Measurements from ENCODE around the gene DOLK. TPM values are rescaled to one million over a fixed set of nuclear protein-coding genes. Genes with fewer than 3 reads are reported as not detected.
A peak's percentile ranks its signal among the peaks of the same experiment; 100 is the strongest.

Gene DOLK
- total RNA-seq, 1 experiment from 2014 or later = 12.0 TPM

GRCh38 chr9:128903079-128903461 lies 44.3 kb downstream of the DOLK start (continued):
- TF ChIP-seq RAD21 (IDR thresholded peaks at IDR 0.05; ENCODE audit: low read depth) (no peak), EGR1 (IDR thresholded peaks at IDR 0.05; ENCODE audit: low read depth) (no peak), JUND (IDR thresholded peaks at IDR 0.05) (no peak), ZFX (IDR thresholded peaks at IDR 0.05) (no peak), SP1 (IDR thresholded peaks at IDR 0.05; ENCODE audit: low read depth) (no peak)

DNA sequence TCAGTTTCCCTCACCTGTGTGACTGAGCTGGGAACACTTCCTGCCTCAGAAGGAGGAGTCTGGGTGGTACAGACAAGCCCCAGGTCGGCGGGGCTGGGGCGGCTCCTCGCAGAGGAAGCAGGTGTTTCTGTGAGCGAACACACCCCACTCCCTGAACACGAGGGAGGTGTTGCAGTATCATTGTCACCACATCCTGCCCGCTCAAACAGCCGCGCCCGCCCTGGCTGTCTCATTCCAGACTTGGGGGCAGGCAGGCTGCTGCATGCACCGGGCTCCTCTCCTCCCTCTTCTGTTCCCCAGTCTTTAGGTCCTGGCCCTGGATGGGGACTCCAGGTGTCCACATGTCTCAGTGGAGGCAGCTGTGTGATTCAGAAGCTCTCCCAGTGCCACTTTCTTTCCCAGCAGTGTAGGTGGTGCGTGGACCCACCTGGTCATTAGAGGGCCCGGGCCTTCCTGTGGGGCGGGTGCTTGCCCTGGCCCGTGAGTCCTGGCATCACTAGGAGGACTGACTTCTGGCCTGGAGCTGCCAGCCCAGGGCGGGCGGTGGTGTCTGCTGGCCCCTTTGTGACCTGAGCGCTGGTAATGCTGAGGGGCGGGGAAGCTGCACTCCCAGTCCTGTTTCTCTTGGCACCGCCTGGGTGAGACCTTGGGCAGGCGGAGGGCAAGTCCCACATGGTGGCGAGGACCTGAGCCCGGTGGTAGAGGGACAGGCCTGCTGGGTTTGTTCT lies 44.9 kb downstream of the DOLK start:
- peak; percentile 20 for ATAC-seq
- POLR2A ChIA-PET = no interaction called here
- no TSS peak for BruUV-seq (replicated peaks)
- Histone ChIP-seq H3K79me2 (ENCODE audit: insufficient read depth, low read length) (peaks cover 4% of the 10 kb centered on the region; the same call in 1 of the 2 replicates), H2AFZ (ENCODE audit: low read depth, low read length, poor library complexity, severe bottlenecking) (no peak overlapping the region), H3K4me1 (ENCODE audit: control insufficient read depth in 1 of 2, insufficient read depth in 2 of 2, low read length in 2 of 2) (peaks cover 16 to 33% of the 10 kb centered on the region in 2 experiments), H4K20me1 (ENCODE audit: insufficient read depth) (no peaks in the 10 kb centered on the region), H3K4me2 (ENCODE audit: low read length) (peak overlapping the region; percentile 32), H3K9me2 (ENCODE audit: insufficient read depth) (no peaks in the 10 kb centered on the region), H3K9me3 (ENCODE audit: control insufficient read depth in 1 of 2, insufficient read depth in 1 of 2, low read depth in 1 of 2, low read length in 2 of 2) (no peaks in the 10 kb centered on the region), H3K36me3 (ENCODE audit: control insufficient read depth in 1 of 2, insufficient read depth in 2 of 2, low read length in 2 of 2) (peaks cover under 1 to 3% of the 10 kb centered on the region in 2 experiments; a peak in 2 of 4 replicates), H3K4me3 (replicated peaks in 1 of 2; ENCODE audit: low read depth in 1 of 2, low read length in 2 of 2) (no peak overlapping the region), H3K9ac (ENCODE audit: low read length) (0 out of 2 replicates have a peak overlapping the region, but pooled peaks have one; percentile 3), H3K27ac (ENCODE audit: low read depth, low read length) (no peak overlapping the region; the same call in 1 of the 2 replicates), H3K27me3 (ENCODE audit: insufficient read depth, low read length) (no peaks in the 10 kb centered on the region)
- intact Hi-C loops (cut with micrococcal nuclease) = no loop called here
- CTCF ChIA-PET = no interaction called here
- TF ChIP-seq ZFX (IDR thresholded peaks at IDR 0.05) = no peak
- TF ChIP-seq EZH2 (IDR thresholded peaks at IDR 0.05) = no peak
- TF ChIP-seq JUND (IDR thresholded peaks at IDR 0.05) = no peak
- no peak for TF ChIP-seq POLR2AphosphoS5 (IDR thresholded peaks at IDR 0.05; ENCODE audit: low read depth, low read length)
- no peak for TF ChIP-seq MAX (IDR thresholded peaks at IDR 0.05)
- no peak for TF ChIP-seq SRF (IDR thresholded peaks at IDR 0.05; ENCODE audit: low read depth)
- TF ChIP-seq EZH2phosphoT487 (IDR thresholded peaks at IDR 0.05; ENCODE audit: borderline replicate concordance) = no peak
- TF ChIP-seq RAD21 (IDR thresholded peaks at IDR 0.05; ENCODE audit: low read depth) = no peak
- TF ChIP-seq CTCF (IDR thresholded peaks at IDR 0.05 in 2 of 3, conservative IDR thresholded peaks at IDR 0.05 in 1 of 3; ENCODE audit: borderline replicate concordance in 1 of 3, insufficient read depth in 1 of 3, low read depth in 2 of 3, low read length in 2 of 3) = no peak
- no peak for TF ChIP-seq SP1 (IDR thresholded peaks at IDR 0.05; ENCODE audit: low read depth)
- no peak for TF ChIP-seq FOSL1 (IDR thresholded peaks at IDR 0.05; ENCODE audit: low read depth)
- no peak for TF ChIP-seq CEBPB (IDR thresholded peaks at IDR 0.05; ENCODE audit: low read depth)
- TF ChIP-seq SIN3A (IDR thresholded peaks at IDR 0.05; ENCODE audit: low read depth) = no peak
- TF ChIP-seq POLR2A (IDR thresholded peaks at IDR 0.05; ENCODE audit: borderline replicate concordance, extremely low read depth, insufficient read depth, insufficient read length) = no peak
- TF ChIP-seq YY1 (IDR thresholded peaks at IDR 0.05; ENCODE audit: extremely low read depth, insufficient replicate concordance, low read depth, low read length) = no peak
- no peak for TF ChIP-seq CBX3 (IDR thresholded peaks at IDR 0.05; ENCODE audit: low read depth)
- RAD21 ChIA-PET (ENCODE audit: low non-redundant PET in 1 of 2, low total read pairs in 2 of 2, uncharacterized antibody in 2 of 2, unreplicated experiment in 2 of 2) = no interaction called here
- DNase-seq (ENCODE audit: low read depth, low spot score) = no peak
